B cell (primary cell): ENCODE results near the gene UBE2J2. TPM values are rescaled to one million over a fixed set of nuclear protein-coding genes. Genes with fewer than 3 reads are reported as not detected.

ENCODE experiments used
- ATAC-seq: fragments of 200-7000 bp; cut with Tn5 transposase; one replicate; pipeline ENCODE4 v1.10.0; 2021; ENCODE audit warnings: low read depth, mild to moderate bottlenecking, moderate number of reproducible peaks, moderate library complexity
- CTCF ChIA-PET: fragments of 350-600 bp; sonication (Branson Sonifier 250); formaldehyde crosslinking; loops from one replicate; lab custom pipeline; 2021; ENCODE audit warnings: antibody characterized with exemption, inconsistent platforms; lab: Charles Lee
- POLR2A ChIA-PET: fragments of 350-600 bp; sonication (Branson Sonifier 250); formaldehyde crosslinking; loops from one replicate; lab custom pipeline; 2021; ENCODE audit warnings: antibody characterized with exemption; lab: Charles Lee
- DNase-seq: peaks from one replicate; pipeline ENCODE4 v3.0.0; 2013
- H2AFZ ChIP-seq: 2 replicates; pipeline ENCODE4 v1.6.1; 2012; ENCODE audit warnings: mild to moderate bottlenecking, low read depth, low read length; ENCODE audit not compliant: insufficient read depth, poor library complexity, severe bottlenecking
- H3K27ac ChIP-seq, 2 donors: 1 replicate in 1 of 2; 2 replicates in 1 of 2; pipeline ENCODE4 v1.5.1; 2012 to 2013; ENCODE audit warnings: low read length in 2 of 2, mild to moderate bottlenecking in 2 of 2, moderate library complexity in 1 of 2
- H3K27me3 ChIP-seq, 4 experiments: fragments of 200-600 bp in 1 of 4; sonication (generic) in 1 of 4; replicated peaks in 1 of 4; 1 replicate in 2 of 4; 2 replicates in 2 of 4; pipeline versions ENCODE4 v1.6.1 to v1.7.0; 2013 to 2016; ENCODE audit warnings: low read length in 3 of 4, mild to moderate bottlenecking in 2 of 4, mixed read lengths in 1 of 4, moderate library complexity in 1 of 4; ENCODE audit not compliant: insufficient read depth in 4 of 4, control insufficient read depth in 3 of 4; ENCODE audit errors: control extremely low read depth in 1 of 4
- H3K36me3 ChIP-seq, 2 experiments: replicated peaks in 1 of 2; 1 replicate in 1 of 2; 2 replicates in 1 of 2; pipeline versions ENCODE4 v1.6.1 to v1.7.1; 2013; ENCODE audit warnings: low read length in 1 of 2; ENCODE audit not compliant: insufficient read depth in 2 of 2, control insufficient read depth in 1 of 2; ENCODE audit errors: control extremely low read depth in 1 of 2, extremely low read depth in 1 of 2
- H3K4me1 ChIP-seq, 2 donors: fragments of 200-600 bp in 1 of 2; sonication (generic) in 1 of 2; 1 replicate in 1 of 2; 2 replicates in 1 of 2; pipeline versions ENCODE4 v1.5.1 to v1.6.1; 2013 to 2017; ENCODE audit warnings: low read length in 2 of 2; ENCODE audit not compliant: control insufficient read depth in 2 of 2, insufficient read depth in 2 of 2
- H3K4me2 ChIP-seq: replicated peaks from 2 replicates; pipeline ENCODE3; 2012; ENCODE audit warnings: mild to moderate bottlenecking, low read depth, low read length; ENCODE audit not compliant: poor library complexity, severe bottlenecking
- H3K4me3 ChIP-seq, 5 experiments: fragments of 200-600 bp in 1 of 5; sonication (generic) in 1 of 5; 1 replicate in 3 of 5; 2 replicates in 2 of 5; pipeline versions ENCODE4 v1.5.1 to v1.7.0; 2011 to 2016; ENCODE audit warnings: low read length in 4 of 5, mild to moderate bottlenecking in 4 of 5, low read depth in 2 of 5, control low read depth in 1 of 5, moderate library complexity in 1 of 5; ENCODE audit not compliant: insufficient read depth in 1 of 5; ENCODE audit errors: control extremely low read depth in 1 of 5, extremely low read depth in 1 of 5
- H3K79me2 ChIP-seq: fragments of 200-600 bp; sonication (generic); one replicate; pipeline ENCODE4 v1.6.0; 2016; ENCODE audit warnings: low read length; ENCODE audit not compliant: control insufficient read depth, insufficient read depth
- H3K9ac ChIP-seq: fragments of 200-600 bp; sonication (generic); 2 replicates; pipeline ENCODE4 v1.6.1; 2017; ENCODE audit warnings: mild to moderate bottlenecking, low read length, moderate library complexity
- H3K9me3 ChIP-seq, 3 donors: one replicate each; pipeline versions ENCODE4 v1.6.1 to v1.7.1; 2013; ENCODE audit warnings: low read length in 2 of 3; ENCODE audit not compliant: control insufficient read depth in 2 of 3, insufficient read depth in 1 of 3; ENCODE audit errors: control extremely low read depth in 1 of 3
- H4K20me1 ChIP-seq: 2 replicates; pipeline ENCODE4 v1.6.0; 2012; ENCODE audit warnings: mild to moderate bottlenecking, low read length; ENCODE audit not compliant: insufficient read depth, control insufficient read depth, poor library complexity, severe bottlenecking
- H3K27ac Mint-ChIP-seq: one replicate; pipeline ENCODE4 v1.8.0; 2021; ENCODE audit warnings: mixed read lengths
- H3K27me3 Mint-ChIP-seq: one replicate; pipeline ENCODE4 v1.8.0; 2021; ENCODE audit warnings: mixed read lengths
- H3K4me1 Mint-ChIP-seq: one replicate; pipeline ENCODE4 v1.8.0; 2021; ENCODE audit warnings: mixed read lengths
- H3K4me3 Mint-ChIP-seq: one replicate; pipeline ENCODE4 v1.8.0; 2021; ENCODE audit warnings: mixed read lengths
- H3K9me3 Mint-ChIP-seq: one replicate; pipeline ENCODE4 v1.8.0; 2022; ENCODE audit warnings: mixed read lengths; ENCODE audit not compliant: insufficient read depth
- CTCF ChIP-seq: fragments of 200-600 bp; IDR thresholded peaks from one replicate; pipeline ENCODE4 v1.8.0; 2022; ENCODE audit warnings: antibody characterized with exemption, mild to moderate bottlenecking
- EZH2 ChIP-seq: IDR thresholded peaks from 2 replicates; pipeline ENCODE4 v1.6.1; 2012; ENCODE audit warnings: borderline replicate concordance, low read depth, mild to moderate bottlenecking, moderate library complexity, low read length; ENCODE audit not compliant: insufficient read depth, poor library complexity, severe bottlenecking
- WGBS: methylation state at CpG from one replicate; pipeline ENCODE4 v1.1.5; 2013; ENCODE audit warnings: missing lambda C conversion rate; ENCODE audit not compliant: insufficient coverage; 5-methylcytosine and 5-hydroxymethylcytosine counted together
- intact Hi-C: fragments of 100-400 bp; cut with micrococcal nuclease; formaldehyde crosslinking; loops from one replicate; pipeline ENCODE4 v1.10.0; 2022
- polyA plus RNA-seq: library from polyadenylated mRNA; depleted of rRNA; stranded (reverse); fragments of >200 nt; gene quantifications from 2 replicates; pipeline ENCODE4 v1.2.3, GENCODE V29; 2012
- total RNA-seq, 2 donors: library from RNA; stranded (reverse); fragments of 120-200 nt in 1 of 2; gene quantifications; 1 replicate in 1 of 2; 2 replicates in 1 of 2; pipeline versions ENCODE4 v1.2.3 to v1.2.4, GENCODE V29; 2013 to 2022

Gene UBE2J2
- total and polyA plus RNA-seq, 2 donors (not counting 1 experiment from before 2014, with no cell fraction given), result 40.1 to 115 TPM

- Histone ChIP-seq H3K27me3 (no peaks in the 10 kb centered on the region), H3K9ac (no peak overlapping the region), H3K36me3 (no peaks in the 10 kb centered on the region), H3K9me3 (no peaks in the 10 kb centered on the region), H3K79me2 (no peaks in the 10 kb centered on the region), H2AFZ (no peak overlapping the region), H3K4me3 (no peak overlapping the region), H3K4me1 (peaks cover 5 to 8% of the 10 kb centered on the region in 2 donors), H3K27ac (no peak overlapping the region), H3K4me2 (no peak overlapping the region), H4K20me1 (no peaks in the 10 kb centered on the region)
- no peak for TF ChIP-seq CTCF
- no peak for TF ChIP-seq EZH2
- no peak overlapping the region for H3K4me3 Mint-ChIP-seq
- H3K9me3 Mint-ChIP-seq, result no peaks in the 10 kb centered on the region
- H3K4me1 Mint-ChIP-seq, result peaks cover 4% of the 10 kb centered on the region
- H3K27me3 Mint-ChIP-seq, result no peaks in the 10 kb centered on the region
- ChIA-PET CTCF (interaction anchor here (1.7 kb wide), 1 partner anchor 13 kb away, joined by 5 read pairs; no protein-coding TSS in a partner anchor), POLR2A (no interaction called here)
- 93% methylated on average over 11 of the region's 13 CpGs for WGBS
- H3K27ac Mint-ChIP-seq, result no peak overlapping the region
- DNase-seq (no peak), ATAC-seq (no peak)
- intact Hi-C loops, result no loop called here
These were observed 5.0 kb upstream of the UBE2J2 start for GRCh38 chr1:1278620-1279019.

GRCh38 chr1:1275836-1276235, 2.2 kb upstream of the UBE2J2 start:
- CTCF ChIA-PET, result interaction anchor here (1.5 kb wide), 1 partner anchor 10 kb away, joined by 4 read pairs; no protein-coding TSS in a partner anchor

More at GRCh38 chr1:1275836-1276235, 2.2 kb upstream of the UBE2J2 start:
- Histone ChIP-seq H3K79me2 (peaks cover 28% of the 10 kb centered on the region), H2AFZ (no peak overlapping the region), H3K4me3 (no peak overlapping the region), H3K4me2 (no peak overlapping the region), H3K36me3 (no peaks in the 10 kb centered on the region), H3K9ac (no peak overlapping the region), H3K27me3 (no peaks in the 10 kb centered on the region), H3K9me3 (no peaks in the 10 kb centered on the region), H4K20me1 (peaks cover 24% of the 10 kb centered on the region), H3K27ac (no peak overlapping the region), H3K4me1 (peaks cover 21 to 31% of the 10 kb centered on the region in 2 donors)
- H3K9me3 Mint-ChIP-seq, result no peaks in the 10 kb centered on the region
- peaks cover 20% of the 10 kb centered on the region for H3K4me1 Mint-ChIP-seq
- intact Hi-C loops, result no loop called here
- WGBS, result 90% methylated on average over 5 of the region's 9 CpGs
- no peaks in the 10 kb centered on the region for H3K27me3 Mint-ChIP-seq
- TF ChIP-seq CTCF (no peak), EZH2 (no peak)
- POLR2A ChIA-PET, result no interaction called here
- DNase-seq (no peak), ATAC-seq (no peak)
- H3K4me3 Mint-ChIP-seq, result peak overlapping the region; percentile 40
- peak overlapping the region; percentile 15 for H3K27ac Mint-ChIP-seq
